ENCODE results near the gene GET3. TPM values are rescaled to one million over a fixed set of nuclear protein-coding genes. Genes with fewer than 3 reads are reported as not detected.
"Not testable (repeated sequence)": the region's sequence is repeated elsewhere in the genome, so short reads cannot be mapped to it uniquely, and the experiment has no call there.

GET3 gene
- total RNA-seq, 4 donors from 2014 or later, result 70.7 to 88.8 (median 83.3) TPM

DNA sequence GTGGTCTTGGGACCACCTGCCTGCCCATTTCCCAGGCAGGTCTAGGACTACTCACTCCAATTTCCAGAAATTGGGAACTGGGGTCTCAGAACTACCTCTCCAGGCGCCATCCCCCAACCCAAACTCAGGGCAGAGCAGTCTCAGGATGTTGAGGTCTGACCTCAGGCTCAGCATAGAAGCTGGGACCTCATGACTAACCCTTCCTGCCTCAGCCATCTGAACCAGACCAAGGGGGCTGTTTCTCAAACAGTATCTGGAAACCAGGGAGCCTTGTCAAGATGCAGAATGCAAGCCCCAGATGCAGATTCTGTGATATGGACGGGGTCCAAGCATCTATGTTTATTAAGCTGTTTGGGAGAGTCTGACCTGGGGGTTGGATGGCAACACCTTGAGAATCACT, 42.2 kb upstream of the GET3 start:
- Histone ChIP-seq H3K27ac (no peak overlapping the region), H3K9me3 (no peaks in the 10 kb centered on the region), H3K36me3 (no peaks in the 10 kb centered on the region), H3K27me3 (no peaks in the 10 kb centered on the region), H3K4me1 (peaks cover 8 to 16% of the 10 kb centered on the region in 2 donors), H3K4me3 (replicated peaks in 1 of 3) (no peak overlapping the region)
- no peak for DNase-seq
- WGBS, 2 donors, result 77 to 86% methylated on average over 1 to 2 of the region's 2 CpGs
- intact Hi-C loops (cut with DNase I), result no loop called here
- TF ChIP-seq, protein P1, sequence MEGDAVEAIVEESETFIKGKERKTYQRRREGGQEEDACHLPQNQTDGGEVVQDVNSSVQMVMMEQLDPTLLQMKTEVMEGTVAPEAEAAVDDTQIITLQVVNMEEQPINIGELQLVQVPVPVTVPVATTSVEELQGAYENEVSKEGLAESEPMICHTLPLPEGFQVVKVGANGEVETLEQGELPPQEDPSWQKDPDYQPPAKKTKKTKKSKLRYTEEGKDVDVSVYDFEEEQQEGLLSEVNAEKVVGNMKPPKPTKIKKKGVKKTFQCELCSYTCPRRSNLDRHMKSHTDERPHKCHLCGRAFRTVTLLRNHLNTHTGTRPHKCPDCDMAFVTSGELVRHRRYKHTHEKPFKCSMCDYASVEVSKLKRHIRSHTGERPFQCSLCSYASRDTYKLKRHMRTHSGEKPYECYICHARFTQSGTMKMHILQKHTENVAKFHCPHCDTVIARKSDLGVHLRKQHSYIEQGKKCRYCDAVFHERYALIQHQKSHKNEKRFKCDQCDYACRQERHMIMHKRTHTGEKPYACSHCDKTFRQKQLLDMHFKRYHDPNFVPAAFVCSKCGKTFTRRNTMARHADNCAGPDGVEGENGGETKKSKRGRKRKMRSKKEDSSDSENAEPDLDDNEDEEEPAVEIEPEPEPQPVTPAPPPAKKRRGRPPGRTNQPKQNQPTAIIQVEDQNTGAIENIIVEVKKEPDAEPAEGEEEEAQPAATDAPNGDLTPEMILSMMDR (IDR thresholded peaks at IDR 0.05), result no peak
- no peak for TF ChIP-seq POLR2A (IDR thresholded peaks at IDR 0.05)

DNA sequence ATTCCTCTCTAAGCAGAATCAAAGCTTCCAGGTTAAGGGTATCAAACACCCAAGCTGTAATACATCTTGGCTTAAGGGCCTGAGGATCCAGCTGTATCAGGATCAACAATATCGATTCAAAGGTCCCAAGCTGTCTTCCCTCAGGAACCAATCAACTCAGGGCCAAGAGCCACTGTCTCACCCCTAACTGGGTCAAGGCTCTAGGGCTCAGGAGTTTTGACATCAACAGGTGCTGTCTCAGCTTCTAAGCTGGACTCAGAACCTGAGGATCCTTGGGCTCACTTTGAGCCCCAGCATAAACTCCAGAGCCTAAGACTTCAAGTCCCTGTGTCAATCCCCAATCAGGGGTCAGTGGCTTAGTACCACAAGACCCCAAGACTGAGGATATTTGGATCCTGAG, 41.8 kb upstream of the GET3 start:
- intact Hi-C loops (cut with DNase I), result no loop called here
- WGBS, 2 donors, result 92% methylated on average over 1 of the region's 1 CpG; no CpG with 5 or more reads in 1 of the 2 donors

DNA sequence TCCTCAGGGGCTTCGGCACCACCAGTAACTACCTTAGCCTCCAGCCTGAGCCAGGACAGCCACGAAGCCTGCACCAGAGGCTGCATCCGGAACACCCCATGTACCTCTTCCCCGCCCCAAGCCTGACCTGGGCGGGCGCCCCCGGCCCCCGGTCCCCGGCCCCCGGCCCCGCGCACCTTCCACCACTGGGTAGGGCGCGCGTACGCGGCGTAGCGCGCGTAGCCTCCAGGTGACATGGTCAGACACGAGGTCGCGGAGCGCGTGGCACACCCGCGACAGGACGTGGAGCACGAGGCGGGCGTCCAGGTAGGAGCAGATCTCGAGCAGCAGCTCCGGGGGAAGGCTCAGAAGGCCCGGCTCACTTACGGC, 41.3 kb upstream of the GET3 start:
- DNase-seq, result no peak
- Histone ChIP-seq H3K4me1 (peaks cover 8 to 16% of the 10 kb centered on the region in 2 donors), H3K27ac (no peak overlapping the region), H3K36me3 (peaks cover 3 to 7% of the 10 kb centered on the region in 2 donors), H3K9me3 (no peaks in the 10 kb centered on the region), H3K27me3 (no peaks in the 10 kb centered on the region), H3K4me3 (replicated peaks in 1 of 3) (peak overlapping the region; percentile 86 to 90 (median 87))
- intact Hi-C loops (cut with DNase I), result no loop called here
- TF ChIP-seq, protein P1 (IDR thresholded peaks at IDR 0.05), result no peak
- TF ChIP-seq POLR2A (IDR thresholded peaks at IDR 0.05), result no peak
- WGBS, 2 donors, result 29 to 33% methylated on average over 2 of the region's 36 CpGs

More for the DNA sequence above, 41.8 kb upstream of the GET3 start:
- TF ChIP-seq, protein P1 (IDR thresholded peaks at IDR 0.05), result no peak
- TF ChIP-seq POLR2A (IDR thresholded peaks at IDR 0.05), result no peak
- no peak overlapping the region for H3K27ac ChIP-seq
- peaks cover 0 to 3% of the 10 kb centered on the region in 2 donors for H3K36me3 ChIP-seq
- H3K27me3 ChIP-seq, result no peaks in the 10 kb centered on the region
- no peaks in the 10 kb centered on the region for H3K9me3 ChIP-seq
- no peak for DNase-seq
- H3K4me1 ChIP-seq, result peaks cover 8 to 16% of the 10 kb centered on the region in 2 donors
- peak overlapping the region in 2 of 3 donors; percentile 86 to 90 for H3K4me3 ChIP-seq (replicated peaks in 1 of 3)

DNA sequence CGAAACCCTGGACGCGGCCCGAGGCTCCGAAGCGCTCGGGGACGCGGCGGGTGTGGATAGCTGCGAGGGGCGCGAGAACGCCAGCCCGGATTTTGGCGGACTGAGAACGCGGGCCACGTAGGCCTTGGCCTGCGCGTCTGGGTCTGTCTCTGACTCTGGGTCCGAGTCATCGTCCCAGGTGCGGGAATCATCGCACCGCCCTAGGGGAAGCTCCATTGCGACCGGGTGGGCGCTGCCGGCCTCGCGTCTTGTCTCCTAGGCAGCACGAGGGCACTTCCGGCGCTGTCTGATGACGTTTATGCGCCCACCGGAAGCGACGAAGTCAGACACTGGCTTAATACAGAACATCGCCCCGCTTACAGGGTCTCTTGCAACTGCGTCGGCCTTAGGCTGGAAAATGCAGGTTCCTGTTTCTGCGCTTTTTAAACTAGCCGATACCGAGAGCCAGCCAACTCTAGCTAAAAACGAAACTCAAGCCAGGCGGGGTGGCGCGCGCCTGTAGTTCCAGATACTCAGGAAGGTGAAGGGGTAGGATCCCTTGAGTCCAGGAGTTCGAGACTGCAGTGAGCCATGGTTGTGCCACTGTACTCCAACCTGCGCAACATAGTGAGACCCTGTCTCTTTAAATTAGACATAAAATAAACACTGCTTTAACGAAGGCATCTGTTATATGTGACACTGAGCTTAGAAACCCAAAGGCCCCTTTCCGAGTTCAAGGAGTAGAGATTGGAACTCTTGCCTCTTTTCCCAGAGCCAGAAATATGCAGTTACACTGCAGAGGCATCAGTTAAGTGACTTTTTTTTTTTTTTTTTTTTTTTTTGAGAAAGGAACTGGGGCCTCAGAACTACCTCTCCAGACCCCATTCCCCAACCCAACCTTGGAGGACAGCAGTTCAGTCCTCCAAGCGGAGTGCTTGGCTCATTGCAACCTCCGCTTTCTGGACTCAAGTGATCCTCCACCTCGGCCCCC, 40.6 kb upstream of the GET3 start, which contains the start of gene FBXW9:
FBXW9 (minus strand) TSS at position 266 of the 970 bp plus-strand sequence; CDS start at position 216, 50 bp downstream.
- WGBS, 2 donors, result 17 to 21% methylated on average over 17 to 23 of the region's 59 CpGs
- intact Hi-C loops (cut with DNase I), result no loop called here
- H3K9me3 ChIP-seq, result no peaks in the 10 kb centered on the region
- H3K27me3 ChIP-seq, result no peaks in the 10 kb centered on the region
- H3K36me3 ChIP-seq, result peaks cover 10 to 14% of the 10 kb centered on the region in 2 donors
- DNase-seq, result peak; percentile 95 to 96
- peak within 1 kb of the TSS; percentile 86 to 90 (median 87) for H3K4me3 ChIP-seq (replicated peaks in 1 of 3)
- H3K4me1 ChIP-seq, result peaks cover 8 to 16% of the 10 kb centered on the region in 2 donors
- peak in 1 of 2 donors; percentile 67 for TF ChIP-seq POLR2A (IDR thresholded peaks at IDR 0.05)
- TF ChIP-seq, protein P1 (IDR thresholded peaks at IDR 0.05), result peak in 1 of 6 experiments; percentile 7
- peak within 1 kb of the TSS; percentile 56 to 78 (median 65) for H3K27ac ChIP-seq

DNA sequence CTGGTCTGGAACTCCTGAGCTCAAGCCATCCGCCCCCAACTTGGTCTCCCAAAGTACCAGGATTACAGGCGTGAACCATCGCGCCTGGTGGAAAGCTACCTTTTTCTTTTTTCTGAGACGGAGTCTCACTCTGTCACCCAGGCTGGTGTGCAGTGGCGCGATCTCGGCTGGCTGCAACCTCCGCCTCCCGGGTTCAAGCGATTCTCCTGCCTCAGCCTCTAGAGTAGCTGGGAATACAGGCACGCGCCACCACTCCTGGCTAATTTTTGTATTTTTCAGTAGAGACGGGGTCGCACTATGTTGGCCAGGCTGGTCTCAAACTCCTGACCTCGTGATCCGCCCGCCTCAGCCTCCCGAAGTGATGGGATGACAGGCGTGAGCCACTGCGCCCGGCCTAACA, 39.9 kb upstream of the GET3 start:
- peaks cover 8 to 16% of the 10 kb centered on the region in 2 donors for H3K4me1 ChIP-seq
- H3K36me3 ChIP-seq, result peaks cover 17 to 22% of the 10 kb centered on the region in 2 donors
- H3K27ac ChIP-seq; intact Hi-C loops (cut with DNase I); H3K27me3 ChIP-seq; H3K4me3 ChIP-seq (replicated peaks in 1 of 3); DNase-seq; H3K9me3 ChIP-seq: not testable (repeated sequence)
- 94 to 95% methylated on average over 22 of the region's 22 CpGs for WGBS, 2 donors

Data from thyroid gland (tissue), 4 donors.